GM19372 (cell line): ENCODE measurements around the gene CYP4A22.

Experiments used
- ATAC-seq: cut with Tn5 transposase; IDR thresholded peaks from one replicate; pipeline ENCODE4 v1.9.1; 2021; ENCODE audit warnings: mild to moderate bottlenecking, low read depth, moderate library complexity; ENCODE audit not compliant: unreplicated experiment

The CYP4A22 gene

GRCh38 chr1:47198214-47198613, 61.0 kb downstream of the CYP4A22 start:
- ATAC-seq = no peak
